MM.1S (cell line): ENCODE measurements around the gene CPXM2.

Experiments used
- EZH2 ChIP-seq: fragments of 300-600 bp; sonication (generic); optimal IDR thresholded peaks from 2 replicates; pipeline ENCODE3; 2017; ENCODE audit warnings: low read depth, mild to moderate bottlenecking, antibody characterized with exemption, low read length, mixed read lengths
- EZH2phosphoT487 ChIP-seq: fragments of 300-600 bp; sonication (generic); IDR thresholded peaks from 2 replicates; pipeline ENCODE4 v1.6.1; 2018; ENCODE audit warnings: antibody characterized with exemption, low read length
- TF ChIP-seq, protein P1 (sequence below): fragments of 300-600 bp; sonication (generic); IDR thresholded peaks from 2 replicates; pipeline ENCODE4 v1.5.1; 2016; ENCODE audit warnings: antibody characterized with exemption, low read length, mixed read lengths

DNA sequence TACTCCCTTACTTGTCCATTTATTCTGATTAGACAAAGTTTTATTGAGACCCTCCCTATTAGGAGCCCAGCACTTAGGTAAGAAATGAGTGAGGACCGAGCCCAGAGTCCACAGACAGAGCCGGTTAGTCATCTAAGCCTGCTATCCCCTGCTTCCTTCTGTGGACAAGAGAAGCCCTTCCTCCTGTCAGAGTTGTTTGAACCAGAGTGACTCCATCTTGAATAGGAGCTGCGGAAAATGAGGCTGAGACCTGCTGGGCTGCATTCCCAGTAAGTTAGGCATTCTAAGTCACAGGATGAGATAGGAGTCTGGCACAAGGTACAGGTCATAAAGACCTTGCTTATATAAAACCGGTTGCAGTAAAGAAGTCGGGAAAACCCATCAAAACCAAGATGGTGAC, 109.1 kb downstream of the CPXM2 start:
- TF ChIP-seq, protein P1, sequence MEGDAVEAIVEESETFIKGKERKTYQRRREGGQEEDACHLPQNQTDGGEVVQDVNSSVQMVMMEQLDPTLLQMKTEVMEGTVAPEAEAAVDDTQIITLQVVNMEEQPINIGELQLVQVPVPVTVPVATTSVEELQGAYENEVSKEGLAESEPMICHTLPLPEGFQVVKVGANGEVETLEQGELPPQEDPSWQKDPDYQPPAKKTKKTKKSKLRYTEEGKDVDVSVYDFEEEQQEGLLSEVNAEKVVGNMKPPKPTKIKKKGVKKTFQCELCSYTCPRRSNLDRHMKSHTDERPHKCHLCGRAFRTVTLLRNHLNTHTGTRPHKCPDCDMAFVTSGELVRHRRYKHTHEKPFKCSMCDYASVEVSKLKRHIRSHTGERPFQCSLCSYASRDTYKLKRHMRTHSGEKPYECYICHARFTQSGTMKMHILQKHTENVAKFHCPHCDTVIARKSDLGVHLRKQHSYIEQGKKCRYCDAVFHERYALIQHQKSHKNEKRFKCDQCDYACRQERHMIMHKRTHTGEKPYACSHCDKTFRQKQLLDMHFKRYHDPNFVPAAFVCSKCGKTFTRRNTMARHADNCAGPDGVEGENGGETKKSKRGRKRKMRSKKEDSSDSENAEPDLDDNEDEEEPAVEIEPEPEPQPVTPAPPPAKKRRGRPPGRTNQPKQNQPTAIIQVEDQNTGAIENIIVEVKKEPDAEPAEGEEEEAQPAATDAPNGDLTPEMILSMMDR: no peak
- TF ChIP-seq EZH2 (no peak), EZH2phosphoT487 (no peak)
